GM18858 (cell line): ENCODE data around the gene NXPH3.

Experiments used
- ATAC-seq: cut with Tn5 transposase; IDR thresholded peaks from one replicate; pipeline ENCODE4 v1.9.1; 2021; ENCODE audit not compliant: unreplicated experiment

Gene NXPH3

GRCh38 chr17:49588726-49589576, 13.3 kb downstream of the NXPH3 start:
- no peak for ATAC-seq

GRCh38 chr17:49589577-49589927, 13.9 kb downstream of the NXPH3 start:
- ATAC-seq = no peak

- ATAC-seq = no peak
Observed at GRCh38 chr17:49590874-49591273, 15.2 kb downstream of the NXPH3 start.

GRCh38 chr17:49592263-49592662, 16.6 kb downstream of the NXPH3 start:
- ATAC-seq = no peak

- no peak for ATAC-seq
Observed at GRCh38 chr17:49595328-49595727, 19.7 kb downstream of the NXPH3 start.

- no peak for ATAC-seq
Observed at GRCh38 chr17:49595980-49596379, 20.3 kb downstream of the NXPH3 start.

GRCh38 chr17:49596613-49597244, 21.1 kb downstream of the NXPH3 start:
- no peak for ATAC-seq

GRCh38 chr17:49597436-49597835, 21.8 kb downstream of the NXPH3 start:
- no peak for ATAC-seq

GRCh38 chr17:49597928-49598655, 22.4 kb downstream of the NXPH3 start:
- no peak for ATAC-seq

- ATAC-seq = no peak
Observed at GRCh38 chr17:49598918-49599317, 23.2 kb downstream of the NXPH3 start.

- ATAC-seq = no peak
Observed at GRCh38 chr17:49600949-49601348, 25.3 kb downstream of the NXPH3 start.

GRCh38 chr17:49602783-49603182, 27.1 kb downstream of the NXPH3 start:
- no peak for ATAC-seq

GRCh38 chr17:49603238-49603637, 27.6 kb downstream of the NXPH3 start:
- no peak for ATAC-seq

GRCh38 chr17:49603720-49604119, 28.0 kb downstream of the NXPH3 start:
- no peak for ATAC-seq

GRCh38 chr17:49604314-49604869, 28.7 kb downstream of the NXPH3 start:
- no peak for ATAC-seq

- ATAC-seq = no peak
Observed at GRCh38 chr17:49610883-49611584, 35.4 kb downstream of the NXPH3 start.

- no peak for ATAC-seq
Observed at GRCh38 chr17:49612726-49613125, 37.1 kb downstream of the NXPH3 start.

GRCh38 chr17:49613182-49613800, 37.6 kb downstream of the NXPH3 start:
- ATAC-seq = no peak

GRCh38 chr17:49616086-49616485, 40.4 kb downstream of the NXPH3 start:
- ATAC-seq = no peak

GRCh38 chr17:49616601-49617131, 41.0 kb downstream of the NXPH3 start:
- ATAC-seq = no peak
